GM12891 (cell line): ENCODE results near the gene ST6GALNAC3.

ENCODE experiments used
- DNase-seq: peaks from one replicate; pipeline ENCODE4 v3.0.0; 2011; ENCODE audit warnings: low spot score; ENCODE audit not compliant: insufficient read length
- FAIRE-seq: peaks from 2 replicates; lab custom pipeline; 2011; peaks lifted over from hg19 to GRCh38; lab: Jason Lieb, UNC
- PAX5 ChIP-seq: IDR thresholded peaks from 2 replicates; pipeline ENCODE4 v1.6.1; 2011; ENCODE audit warnings: low read length, moderate library complexity, mild to moderate bottlenecking; ENCODE audit not compliant: insufficient read depth, severe bottlenecking
- POLR2A ChIP-seq: IDR thresholded peaks from 2 replicates; pipeline ENCODE4 v1.6.1; 2011; ENCODE audit warnings: low read depth, low read length, control low read depth
- POLR2AphosphoS5 ChIP-seq: IDR thresholded peaks from 2 replicates; pipeline ENCODE4 v1.6.1; 2011; ENCODE audit warnings: low read depth, low read length, control low read depth
- POU2F2 ChIP-seq: IDR thresholded peaks from 2 replicates; pipeline ENCODE4 v1.6.1; 2011; ENCODE audit warnings: low read depth, mild to moderate bottlenecking, control low read depth, low read length, moderate library complexity
- SPI1 ChIP-seq: IDR thresholded peaks from 2 replicates; pipeline ENCODE4 v1.6.1; 2011; ENCODE audit warnings: low read depth, low read length, control low read depth
- TAF1 ChIP-seq: IDR thresholded peaks from 2 replicates; pipeline ENCODE4 v1.6.1; 2011; ENCODE audit warnings: low read depth, low read length, control low read depth

ST6GALNAC3 gene

GRCh38 chr1:76474922-76475321, 400.4 kb downstream of the ST6GALNAC3 start:
- TF ChIP-seq POLR2A (no peak), PAX5 (no peak), POU2F2 (no peak), POLR2AphosphoS5 (no peak), TAF1 (no peak), SPI1 (no peak)
- DNase-seq: no peak
- FAIRE-seq: no peak

- TF ChIP-seq POLR2AphosphoS5: no peak
- TF ChIP-seq POLR2A: no peak
- TF ChIP-seq POU2F2: no peak
- TF ChIP-seq TAF1: no peak
- TF ChIP-seq PAX5: no peak
- no peak for TF ChIP-seq SPI1
- no peak for DNase-seq
- FAIRE-seq: no peak
Measured at GRCh38 chr1:76477156-76477555, 402.6 kb downstream of the ST6GALNAC3 start.

GRCh38 chr1:76480827-76481226, 406.3 kb downstream of the ST6GALNAC3 start:
- DNase-seq (no peak), FAIRE-seq (no peak)
- no peak for TF ChIP-seq POU2F2
- no peak for TF ChIP-seq POLR2A
- no peak for TF ChIP-seq TAF1
- TF ChIP-seq POLR2AphosphoS5: no peak
- TF ChIP-seq PAX5: no peak
- no peak for TF ChIP-seq SPI1

- DNase-seq (no peak), FAIRE-seq (no peak)
- no peak for TF ChIP-seq TAF1
Measured at GRCh38 chr1:76481672-76482071, 407.1 kb downstream of the ST6GALNAC3 start.

GRCh38 chr1:76482272-76482671, 407.7 kb downstream of the ST6GALNAC3 start:
- TF ChIP-seq TAF1: no peak
- no peak for TF ChIP-seq POLR2AphosphoS5
- TF ChIP-seq POLR2A: no peak
- no peak for TF ChIP-seq PAX5
- TF ChIP-seq POU2F2: no peak
- DNase-seq (no peak), FAIRE-seq (no peak)

- no peak for TF ChIP-seq POLR2A
- no peak for TF ChIP-seq TAF1
- TF ChIP-seq POU2F2: no peak
- no peak for TF ChIP-seq SPI1
- TF ChIP-seq POLR2AphosphoS5: no peak
- no peak for TF ChIP-seq PAX5
- DNase-seq (no peak), FAIRE-seq (no peak)
Measured at GRCh38 chr1:76491737-76492136, 417.2 kb downstream of the ST6GALNAC3 start.

GRCh38 chr1:76492752-76493430, 418.3 kb downstream of the ST6GALNAC3 start:
- no peak for DNase-seq
- no peak for FAIRE-seq
- no peak for TF ChIP-seq POU2F2

- FAIRE-seq: no peak
Measured at GRCh38 chr1:76494807-76495206, 420.3 kb downstream of the ST6GALNAC3 start.

GRCh38 chr1:76496871-76497270, 422.3 kb downstream of the ST6GALNAC3 start:
- FAIRE-seq (no peak), DNase-seq (no peak)
- TF ChIP-seq POLR2AphosphoS5: no peak
- TF ChIP-seq POU2F2: no peak
- no peak for TF ChIP-seq POLR2A
- TF ChIP-seq PAX5: no peak
- TF ChIP-seq TAF1: no peak

More at GRCh38 chr1:76494807-76495206, 420.3 kb downstream of the ST6GALNAC3 start:
- TF ChIP-seq PAX5: no peak
- no peak for TF ChIP-seq POLR2AphosphoS5
- TF ChIP-seq SPI1: no peak
- DNase-seq: no peak

GRCh38 chr1:76500116-76500515, 425.6 kb downstream of the ST6GALNAC3 start:
- FAIRE-seq (no peak), DNase-seq (no peak)
- TF ChIP-seq POLR2AphosphoS5 (no peak), TAF1 (no peak), SPI1 (no peak), PAX5 (no peak), POU2F2 (no peak), POLR2A (no peak)

GRCh38 chr1:76501136-76501535, 426.6 kb downstream of the ST6GALNAC3 start:
- FAIRE-seq (no peak), DNase-seq (no peak)
- TF ChIP-seq TAF1: no peak
- TF ChIP-seq POU2F2: no peak
- no peak for TF ChIP-seq POLR2A
- TF ChIP-seq POLR2AphosphoS5: no peak
